ENCODE results near the gene REEP3.
A peak's percentile ranks its signal among the peaks of the same experiment; 100 is the strongest.

REEP3 gene

DNA sequence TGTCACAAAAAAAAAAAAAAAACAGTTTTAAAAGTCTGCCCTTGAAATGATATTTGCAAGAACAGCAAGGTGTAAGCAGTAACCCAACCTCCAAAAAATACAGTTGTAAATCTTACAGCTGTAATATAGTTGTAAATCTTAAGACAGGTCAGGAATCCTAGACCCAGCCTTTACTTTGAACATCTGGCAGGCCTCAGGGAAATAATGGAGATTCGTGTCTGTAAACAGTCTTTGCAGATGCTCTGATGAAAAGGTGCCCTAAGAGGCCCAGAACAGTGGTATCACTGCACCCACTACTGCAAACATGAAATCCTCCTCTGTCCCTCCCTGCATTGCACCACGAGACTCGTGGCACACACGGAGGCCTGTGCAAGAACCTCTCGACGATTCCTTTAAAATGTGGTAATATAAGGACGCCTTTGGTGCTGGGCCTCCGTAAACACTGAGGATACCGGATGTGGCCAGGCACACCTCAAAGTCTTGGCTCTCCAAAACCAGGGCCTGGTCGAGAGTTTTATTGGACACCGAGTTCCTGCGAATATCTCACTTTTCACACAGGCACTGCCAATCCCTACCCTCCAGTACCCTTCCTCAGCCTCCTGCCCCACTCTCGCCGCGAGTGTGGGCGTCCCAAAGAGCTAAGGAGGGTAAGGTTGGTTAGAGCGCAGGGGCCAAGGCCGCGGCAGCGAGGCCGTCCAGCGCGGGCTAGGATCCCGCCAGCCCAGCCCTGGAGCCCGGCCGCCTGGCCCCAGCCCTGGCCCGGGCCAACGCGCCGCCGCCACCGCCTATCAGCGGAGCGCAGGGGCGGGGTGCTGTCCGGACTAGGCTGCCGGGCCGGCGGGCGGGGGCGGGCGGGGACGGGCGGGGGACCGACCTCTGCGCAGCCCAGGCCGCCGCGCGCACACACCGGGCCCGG is at the start of gene REEP3:
Gene REEP3 (plus strand): TSS at position 902 of the 916 bp plus-strand sequence. CDS start 145 bp downstream, outside the sequence.
- no peak for TF ChIP-seq CTCF (IDR thresholded peaks at IDR 0.05; ENCODE audit: low read depth, low read length, missing control alignments)
- DNase-seq (ENCODE audit: low read depth): no peak
- peak within 1 kb of the TSS; percentile 80 for H3K4me3 ChIP-seq (ENCODE audit: low read depth, low read length)
- in situ Hi-C loops (cut with HindIII; ENCODE audit: low sequenced_read_pairs): no loop called here

- DNase-seq (ENCODE audit: low read depth): no peak
- H3K4me3 ChIP-seq (ENCODE audit: low read depth, low read length): no peak overlapping the region
- TF ChIP-seq CTCF (IDR thresholded peaks at IDR 0.05; ENCODE audit: low read depth, low read length, missing control alignments): no peak
- in situ Hi-C loops (cut with HindIII; ENCODE audit: low sequenced_read_pairs): no loop called here
These were observed 46.7 kb upstream of the REEP3 start for GRCh38 chr10:63474488-63474887.

GRCh38 chr10:63477927-63478326 is 43.3 kb upstream of the REEP3 start:
- no peak for TF ChIP-seq CTCF (IDR thresholded peaks at IDR 0.05; ENCODE audit: low read depth, low read length, missing control alignments)
- in situ Hi-C loops (cut with HindIII; ENCODE audit: low sequenced_read_pairs): loop anchor here (25.0 kb wide), 1 partner anchor 234 kb away; no protein-coding TSS in a partner anchor
- no peak overlapping the region for H3K4me3 ChIP-seq (ENCODE audit: low read depth, low read length)
- no peak for DNase-seq (ENCODE audit: low read depth)

- H3K4me3 ChIP-seq (ENCODE audit: low read depth, low read length): no peak overlapping the region
- TF ChIP-seq CTCF (IDR thresholded peaks at IDR 0.05; ENCODE audit: low read depth, low read length, missing control alignments): no peak
- in situ Hi-C loops (cut with HindIII; ENCODE audit: low sequenced_read_pairs): loop anchor here (25.0 kb wide), 1 partner anchor 234 kb away; no protein-coding TSS in a partner anchor
These were observed 42.6 kb upstream of the REEP3 start for GRCh38 chr10:63478564-63478963.

DNA sequence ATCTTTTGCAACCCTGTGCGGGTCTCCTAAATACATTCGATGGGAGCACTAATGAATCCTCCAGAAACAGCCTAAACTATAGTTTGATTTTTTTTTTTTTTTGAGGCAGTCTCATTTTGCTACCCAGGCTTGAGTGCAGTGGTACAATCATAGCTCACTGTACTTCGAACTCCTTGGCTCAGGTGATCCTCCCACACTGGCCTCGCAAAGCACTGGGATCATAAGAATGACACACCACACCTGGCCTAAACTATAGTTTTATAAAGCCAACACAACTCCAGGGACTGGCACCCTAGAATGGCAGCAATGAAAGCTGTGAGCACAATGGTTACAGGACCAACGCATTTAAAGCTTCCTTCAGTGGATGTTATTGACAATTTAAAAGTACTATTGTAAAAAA is 41.0 kb upstream of the REEP3 start:
- in situ Hi-C loops (cut with HindIII; ENCODE audit: low sequenced_read_pairs): loop anchor here (25.0 kb wide), 1 partner anchor 232 kb away; no protein-coding TSS in a partner anchor
- no peak for TF ChIP-seq CTCF (IDR thresholded peaks at IDR 0.05; ENCODE audit: low read depth, low read length, missing control alignments)
- DNase-seq (ENCODE audit: low read depth): no peak
- no peak overlapping the region for H3K4me3 ChIP-seq (ENCODE audit: low read depth, low read length)

More at GRCh38 chr10:63478564-63478963, 42.6 kb upstream of the REEP3 start:
- DNase-seq (ENCODE audit: low read depth): no peak

GRCh38 chr10:63481815-63482421 is 39.3 kb upstream of the REEP3 start:
- DNase-seq (ENCODE audit: low read depth): no peak
- in situ Hi-C loops (cut with HindIII; ENCODE audit: low sequenced_read_pairs): loop anchor here (25.0 kb wide), 1 partner anchor 230 kb away; no protein-coding TSS in a partner anchor
- no peak overlapping the region for H3K4me3 ChIP-seq (ENCODE audit: low read depth, low read length)
- TF ChIP-seq CTCF (IDR thresholded peaks at IDR 0.05; ENCODE audit: low read depth, low read length, missing control alignments): no peak

All from astrocyte of the cerebellum (primary cell).